Mucosa of gallbladder (tissue), 1 donor: Measurements from ENCODE around the gene CCND2. TPM values are rescaled to one million over a fixed set of nuclear protein-coding genes. Genes with fewer than 3 reads are reported as not detected.

Source experiments
- DNase-seq: peaks from one replicate; pipeline ENCODE4 v3.0.0-alpha.2; 2020; ENCODE audit warnings: low spot score
- total RNA-seq: library from RNA; stranded (reverse); gene quantifications from one replicate; pipeline ENCODE4 v1.2.1, GENCODE V29; 2021
- donor health status: DM: no; HTN: no; CAD: no.

The CCND2 gene
- total RNA-seq, 1 donor from 2014 or later: 64.1 TPM

DNA sequence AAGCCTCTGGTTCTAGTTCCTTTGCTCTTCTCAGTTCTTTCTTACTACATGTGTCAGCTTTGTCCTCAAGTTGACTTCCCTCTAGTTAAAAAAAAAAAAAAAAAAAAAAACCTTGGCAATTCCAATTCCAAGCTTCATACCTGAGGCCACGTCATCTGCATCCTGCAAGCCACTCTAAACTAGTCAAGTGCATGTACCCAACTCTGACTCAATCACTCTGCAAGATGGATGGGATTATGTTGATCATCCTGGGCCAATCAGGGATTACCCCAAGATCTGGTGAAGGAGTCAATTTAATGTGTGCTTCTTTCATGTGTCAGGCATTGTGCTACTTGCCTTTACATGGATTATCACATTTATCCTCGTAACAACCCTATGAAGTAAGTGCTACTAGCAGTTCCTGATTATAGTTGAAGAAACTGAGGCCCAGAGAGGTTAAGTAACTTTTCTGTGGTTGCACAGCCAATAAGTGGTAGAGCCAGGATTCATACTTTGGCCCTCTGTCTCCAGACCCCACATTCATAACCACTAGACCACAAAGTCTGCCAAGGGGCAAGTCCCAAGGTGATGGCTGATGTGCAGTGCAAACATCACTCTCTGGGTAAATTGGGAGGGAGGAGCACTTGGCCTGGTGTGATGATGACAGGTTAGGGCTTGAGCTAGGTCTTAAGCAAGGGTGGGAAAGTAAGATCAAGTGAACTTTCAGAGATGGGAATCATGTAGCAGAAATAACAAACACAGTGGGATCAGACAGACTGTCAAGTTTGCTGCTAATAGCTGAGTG is 17.3 kb upstream of the CCND2 start:
- no peak for DNase-seq

DNA sequence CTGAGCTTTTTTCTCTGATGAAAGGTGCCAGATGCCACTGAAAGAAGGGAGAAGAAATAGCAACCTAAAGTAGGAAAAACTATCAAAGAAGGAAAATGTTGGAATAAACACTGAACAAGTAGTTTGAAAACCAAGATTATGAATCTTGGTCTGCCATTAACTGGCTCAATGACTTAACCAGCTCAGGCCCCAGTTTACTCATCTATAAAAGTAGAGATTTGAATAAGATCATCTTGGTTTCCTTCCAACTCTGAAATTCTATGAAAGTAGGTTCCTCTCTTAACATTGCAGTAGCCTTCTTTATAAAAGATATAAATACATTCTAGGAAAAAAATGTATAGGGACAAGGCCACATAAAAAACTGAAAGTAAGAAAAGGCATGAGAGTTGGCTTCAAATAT is 16.1 kb upstream of the CCND2 start:
- DNase-seq: no peak

DNA sequence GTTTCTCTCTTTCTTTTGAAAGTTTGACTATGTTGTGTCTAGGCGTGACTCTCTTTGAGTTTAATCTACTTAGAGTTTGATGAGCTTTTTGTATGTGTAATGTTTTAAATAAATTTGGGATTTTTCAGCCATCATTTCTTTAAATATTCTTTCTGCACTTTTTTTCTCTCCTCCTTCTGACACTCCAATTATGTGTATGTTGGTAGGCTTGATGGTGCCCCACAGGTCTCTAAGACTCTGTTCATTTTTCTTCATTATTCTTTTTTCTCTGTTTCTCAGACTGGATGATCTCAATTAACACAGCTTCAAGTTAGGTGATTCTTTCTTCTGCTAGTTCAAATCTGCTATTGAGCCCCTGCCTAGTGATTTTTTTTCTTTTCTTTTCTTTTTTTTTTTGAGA is 14.5 kb upstream of the CCND2 start:
- DNase-seq: no peak

DNA sequence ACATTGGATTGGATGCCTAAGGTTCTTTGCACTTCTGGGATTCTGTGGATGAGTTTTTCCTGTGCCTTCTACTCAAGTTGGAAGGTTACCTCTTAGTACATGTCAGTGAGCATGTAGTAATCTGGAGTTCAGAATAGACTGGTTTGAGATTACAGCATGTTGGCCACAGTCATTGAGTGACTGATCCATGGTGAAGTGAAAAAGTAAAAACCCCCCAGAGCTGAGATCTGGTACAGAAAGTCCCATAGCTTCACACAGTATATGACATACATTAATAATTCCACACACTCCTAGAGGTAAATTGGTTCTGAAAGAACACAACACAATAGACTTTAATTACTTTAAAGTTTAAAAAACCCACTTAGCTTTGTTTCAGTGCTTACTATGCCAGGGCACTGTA is 11.9 kb upstream of the CCND2 start:
- no peak for DNase-seq

DNA sequence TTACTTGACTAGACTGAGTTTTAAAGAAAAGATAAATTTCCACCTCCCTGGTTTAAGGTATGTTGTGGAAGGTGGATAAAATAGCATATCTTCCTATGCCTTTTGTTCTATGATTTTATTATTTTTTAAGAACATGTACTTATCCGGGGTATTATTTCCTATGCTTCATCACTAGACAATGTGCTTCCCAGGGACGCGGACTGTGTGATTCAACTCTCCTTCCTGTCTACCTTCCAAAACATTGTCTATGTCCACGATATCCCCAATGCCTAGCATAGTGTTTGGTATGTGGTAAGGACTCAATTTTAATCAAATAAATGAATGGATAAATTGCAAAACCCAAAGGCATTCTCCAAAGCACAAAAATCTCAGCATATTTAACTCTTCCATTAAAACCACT is 8.3 kb upstream of the CCND2 start:
- DNase-seq: no peak

DNA sequence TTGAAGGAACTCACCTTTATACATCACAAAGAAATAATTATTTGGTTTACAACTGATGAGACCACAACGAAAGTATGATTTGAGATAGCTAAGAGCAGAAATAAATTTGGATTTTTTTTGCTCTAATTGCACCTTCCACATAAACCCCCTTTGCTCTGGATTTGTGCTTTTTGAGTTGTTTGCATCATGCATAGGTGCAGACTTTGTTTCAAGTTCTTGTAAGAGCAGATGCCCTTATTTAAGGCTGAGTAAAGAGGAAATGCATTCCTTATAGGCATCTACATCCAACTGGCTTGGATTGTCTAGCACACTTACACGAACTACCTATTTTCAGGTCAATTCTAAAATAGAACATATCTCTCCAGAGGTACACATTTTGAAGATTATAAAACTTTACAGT is 6.6 kb upstream of the CCND2 start:
- DNase-seq: no peak

DNA sequence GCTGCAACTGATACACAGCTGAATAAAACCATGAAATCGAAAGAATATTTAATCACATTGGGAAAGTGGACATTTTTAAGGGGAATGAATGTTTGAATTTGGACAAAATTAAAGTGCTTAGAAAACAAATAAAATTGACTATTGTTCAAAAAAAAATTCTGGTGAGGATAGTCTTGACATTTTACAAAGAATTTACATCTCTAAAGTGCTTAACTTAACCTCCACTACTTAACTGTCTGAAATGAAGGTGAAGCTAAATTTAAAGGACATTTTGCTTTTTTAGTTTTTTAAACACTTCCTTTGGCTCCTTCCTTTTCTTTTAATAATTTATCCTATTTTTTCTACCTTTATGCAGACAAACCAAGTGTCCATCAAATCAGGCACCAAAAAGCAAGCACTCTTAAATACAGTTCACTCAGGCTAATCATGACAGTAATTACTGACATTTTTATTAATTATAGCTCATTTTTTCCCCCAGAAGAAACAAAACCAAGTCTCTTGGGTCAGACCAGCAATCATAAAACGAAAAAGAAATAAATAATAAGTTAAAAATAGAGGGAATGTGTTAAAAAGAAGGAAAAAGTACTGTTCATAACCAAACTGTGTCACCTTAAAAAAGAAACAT is 5.7 kb upstream of the CCND2 start:
- DNase-seq: no peak

DNA sequence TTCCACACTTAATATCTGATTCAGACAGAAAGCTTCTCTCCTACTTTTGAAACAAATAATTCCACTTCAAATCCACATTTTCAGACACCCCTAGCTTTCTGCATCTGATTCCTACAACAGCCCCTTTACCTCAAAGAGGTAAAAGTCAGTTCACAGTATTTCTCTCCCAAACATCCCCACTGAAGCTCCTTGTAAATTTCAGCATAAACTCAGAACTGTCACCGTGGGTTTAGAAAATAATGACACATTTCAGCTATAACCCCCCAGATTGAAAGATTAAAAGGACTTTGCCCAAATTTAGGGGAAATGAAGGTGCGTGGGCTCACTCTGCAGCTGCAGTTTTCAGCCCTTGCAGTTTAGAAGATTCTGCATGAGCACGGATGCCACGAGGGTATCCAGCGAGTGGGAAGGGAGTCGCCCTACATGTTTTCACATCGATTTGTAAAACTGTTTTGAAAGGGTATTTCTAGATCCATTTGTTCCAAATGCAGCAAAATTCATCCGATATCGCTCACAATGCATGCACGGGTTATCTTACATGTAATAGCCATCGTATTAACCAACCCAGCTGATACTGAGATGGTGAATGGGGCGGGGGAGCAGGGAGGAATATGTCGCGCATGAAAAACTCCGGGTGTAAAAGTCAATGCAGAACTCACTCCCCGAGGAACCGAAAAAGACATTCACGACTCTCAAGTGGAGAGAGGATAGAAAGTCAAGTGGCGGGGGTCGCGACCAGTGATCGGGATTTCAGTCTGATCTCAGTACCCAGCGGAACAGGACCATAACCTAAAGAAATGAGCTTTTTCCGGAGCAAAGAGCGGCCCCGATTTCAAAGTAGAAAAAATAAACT is 5.0 kb upstream of the CCND2 start:
- no peak for DNase-seq

DNA sequence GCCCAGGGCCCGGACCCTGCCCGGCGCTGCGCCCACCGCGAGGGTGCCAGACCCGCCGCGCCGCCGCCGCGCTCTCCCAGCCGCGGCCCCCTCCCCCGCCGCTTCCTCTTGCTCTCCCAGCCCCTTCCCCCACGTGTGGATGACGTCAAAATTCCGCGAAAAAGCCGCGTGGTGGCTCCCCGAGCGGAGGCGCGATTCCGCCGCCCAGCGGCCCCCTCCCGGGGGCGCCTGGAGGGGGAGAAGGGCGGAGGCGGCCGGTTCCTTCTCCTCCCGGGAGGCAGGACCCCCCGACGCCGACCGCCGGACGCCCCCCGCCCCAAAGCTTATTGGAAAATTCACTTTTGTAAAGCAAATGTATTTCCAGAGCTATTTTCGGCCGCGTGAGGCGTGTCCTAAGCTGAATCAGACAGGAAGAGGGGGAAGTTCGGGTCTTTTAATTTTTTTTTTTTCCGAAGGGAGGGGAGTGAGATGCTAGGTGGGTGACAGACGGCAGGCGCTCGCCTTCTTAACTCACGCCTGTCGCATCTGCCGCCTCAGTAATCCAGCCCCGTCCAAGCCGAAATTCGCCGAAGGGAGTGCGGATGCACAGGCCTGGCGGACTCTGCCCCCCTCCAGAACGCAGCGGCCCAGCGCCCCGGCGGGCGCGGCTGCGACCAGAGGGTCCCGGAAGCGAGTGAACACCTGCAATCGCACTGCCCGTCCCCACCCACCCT is 4.1 kb upstream of the CCND2 start:
- peak; percentile 87 for DNase-seq

DNA sequence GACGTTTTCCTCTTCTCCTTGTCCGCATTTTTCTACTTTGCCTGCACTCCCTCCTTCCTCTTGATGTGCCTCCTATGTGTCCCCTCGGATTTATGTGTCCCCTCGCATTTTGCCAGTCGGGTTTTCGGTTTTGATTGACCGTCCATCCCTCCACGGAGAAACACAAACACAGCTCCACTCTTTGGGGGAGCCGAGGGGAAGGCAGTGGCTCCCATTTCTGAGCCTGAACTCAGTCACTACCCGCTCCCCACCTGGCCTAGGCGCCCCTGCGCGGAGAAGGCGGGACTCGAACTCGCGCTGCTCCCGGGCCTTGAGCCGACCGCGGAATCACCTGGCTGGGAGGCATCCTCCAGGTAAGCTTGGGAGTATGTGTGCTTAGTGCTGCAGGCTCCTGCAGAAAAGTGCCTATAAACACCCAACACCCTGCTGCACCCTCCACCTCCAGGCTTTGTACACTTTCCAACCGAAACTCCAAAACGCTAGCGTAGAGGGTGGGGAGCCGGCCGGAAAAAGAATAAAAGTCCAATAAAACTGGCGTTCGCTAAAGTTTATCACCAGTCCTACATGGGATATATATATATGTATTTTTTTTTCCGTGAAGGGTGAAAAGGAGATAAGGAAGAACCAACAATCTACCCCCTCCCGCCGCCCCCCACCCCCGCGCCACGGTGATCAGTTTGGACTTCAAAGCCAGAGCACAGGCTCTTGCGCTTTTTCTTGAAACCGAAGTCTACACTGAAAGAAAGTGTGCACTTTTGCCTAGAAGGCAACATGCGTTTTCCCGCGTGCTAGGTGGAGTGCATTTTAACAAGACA is 3.3 kb upstream of the CCND2 start:
- DNase-seq: no peak

DNA sequence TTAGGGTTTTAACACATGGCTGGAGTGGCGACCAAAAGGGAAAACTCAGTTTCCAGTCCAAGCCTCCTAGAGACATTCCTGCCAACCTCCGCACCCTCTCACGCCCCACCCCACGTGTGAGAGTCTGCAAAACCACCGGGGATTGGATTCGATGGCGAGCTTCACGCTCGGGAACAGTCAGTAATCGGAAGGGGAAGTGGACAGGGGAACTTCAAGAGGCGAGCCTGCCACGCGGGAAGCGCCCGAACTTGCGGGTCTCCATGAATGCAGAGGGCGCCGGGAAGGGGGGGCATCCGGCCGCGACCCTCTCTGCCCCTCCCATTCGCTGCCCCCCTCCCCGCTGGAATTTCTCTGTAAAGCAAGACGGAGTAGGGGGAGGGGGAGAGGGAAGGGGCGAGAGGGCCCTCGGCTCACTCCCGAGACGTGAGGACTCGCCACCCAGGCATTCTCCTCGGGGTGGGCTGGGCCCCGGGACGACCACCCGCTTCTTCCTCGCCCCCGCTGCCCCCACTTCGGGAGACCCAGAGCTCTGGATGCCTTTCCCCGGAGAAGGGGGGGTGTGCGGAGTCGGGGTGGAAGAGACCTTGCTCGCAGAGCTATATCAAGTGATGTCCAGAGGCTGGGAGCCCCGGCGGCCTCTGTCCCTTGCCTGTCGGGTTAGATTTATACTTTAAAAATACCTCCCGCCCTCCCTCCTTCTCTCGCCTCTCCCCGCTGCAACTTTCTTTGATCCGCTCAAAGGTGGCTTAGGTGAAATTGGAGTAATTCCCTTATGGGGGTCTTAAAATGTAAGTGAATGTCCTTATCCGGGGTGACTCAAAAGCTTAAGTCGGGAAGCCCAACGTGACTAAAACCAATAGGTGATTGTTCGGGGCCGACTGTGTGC is 2.5 kb upstream of the CCND2 start:
- DNase-seq: peak; percentile 47

DNA sequence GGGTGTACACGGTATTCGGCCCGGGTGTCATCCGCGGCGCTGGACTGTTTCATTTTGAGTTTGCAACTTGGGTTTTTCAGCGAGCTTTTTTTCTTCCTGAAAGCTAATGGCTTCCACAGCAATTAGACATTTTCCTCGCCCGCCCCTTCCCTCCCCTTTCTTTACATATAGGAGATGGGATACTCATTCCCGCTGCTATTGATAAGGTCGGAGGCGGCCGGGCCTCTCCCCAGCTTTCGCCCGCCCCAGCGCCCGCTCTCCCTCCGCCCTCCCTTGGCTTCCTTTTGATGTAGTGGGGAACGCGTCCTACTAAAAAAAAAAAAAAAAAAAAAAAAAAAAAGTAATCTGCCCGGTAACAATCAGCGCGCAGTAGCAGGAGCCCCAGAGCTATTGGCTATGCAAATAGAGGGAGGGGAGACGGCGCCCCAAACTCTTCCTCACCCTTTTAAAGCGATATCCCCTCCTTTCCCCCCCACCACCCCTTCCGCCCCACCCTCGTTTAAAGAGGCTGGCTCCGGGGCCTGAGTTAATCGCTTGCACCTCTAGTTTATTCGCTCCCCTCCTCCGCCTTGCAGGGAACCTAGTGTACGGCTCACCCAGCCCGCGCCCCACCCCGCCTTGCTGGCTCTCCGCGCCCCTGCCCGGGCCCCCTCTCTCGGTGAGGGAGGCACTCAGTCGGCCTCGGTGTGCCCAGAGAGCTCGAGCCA is 1.7 kb upstream of the CCND2 start:
- DNase-seq: peak; percentile 81

DNA sequence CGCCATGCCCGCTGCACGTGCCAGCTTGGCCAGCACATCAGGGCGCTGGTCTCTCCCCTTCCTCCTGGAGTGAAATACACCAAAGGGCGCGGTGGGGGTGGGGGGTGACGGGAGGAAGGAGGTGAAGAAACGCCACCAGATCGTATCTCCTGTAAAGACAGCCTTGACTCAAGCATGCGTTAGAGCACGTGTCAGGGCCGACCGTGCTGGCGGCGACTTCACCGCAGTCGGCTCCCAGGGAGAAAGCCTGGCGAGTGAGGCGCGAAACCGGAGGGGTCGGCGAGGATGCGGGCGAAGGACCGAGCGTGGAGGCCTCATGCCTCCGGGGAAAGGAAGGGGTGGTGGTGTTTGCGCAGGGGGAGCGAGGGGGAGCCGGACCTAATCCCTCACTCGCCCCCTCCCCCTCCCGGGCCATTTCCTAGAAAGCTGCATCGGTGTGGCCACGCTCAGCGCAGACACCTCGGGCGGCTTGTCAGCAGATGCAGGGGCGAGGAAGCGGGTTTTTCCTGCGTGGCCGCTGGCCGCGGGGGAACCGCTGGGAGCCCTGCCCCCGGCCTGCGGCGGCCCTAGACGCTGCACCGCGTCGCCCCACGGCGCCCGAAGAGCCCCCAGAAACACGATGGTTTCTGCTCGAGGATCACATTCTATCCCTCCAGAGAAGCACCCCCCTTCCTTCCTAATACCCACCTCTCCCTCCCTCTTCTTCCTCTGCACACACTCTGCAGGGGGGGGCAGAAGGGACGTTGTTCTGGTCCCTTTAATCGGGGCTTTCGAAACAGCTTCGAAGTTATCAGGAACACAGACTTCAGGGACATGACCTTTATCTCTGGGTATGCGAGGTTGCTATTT is 914 bp upstream of the CCND2 start:
- peak; percentile 48 for DNase-seq

DNA sequence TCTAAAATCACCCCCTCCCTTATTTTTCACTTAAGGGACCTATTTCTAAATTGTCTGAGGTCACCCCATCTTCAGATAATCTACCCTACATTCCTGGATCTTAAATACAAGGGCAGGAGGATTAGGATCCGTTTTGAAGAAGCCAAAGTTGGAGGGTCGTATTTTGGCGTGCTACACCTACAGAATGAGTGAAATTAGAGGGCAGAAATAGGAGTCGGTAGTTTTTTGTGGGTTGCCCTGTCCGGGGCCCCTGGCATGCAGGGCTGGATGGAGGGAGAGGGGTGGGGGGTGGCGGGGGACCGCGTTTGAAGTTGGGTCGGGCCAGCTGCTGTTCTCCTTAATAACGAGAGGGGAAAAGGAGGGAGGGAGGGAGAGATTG is 300 bp upstream of the CCND2 start:
- no peak for DNase-seq

DNA sequence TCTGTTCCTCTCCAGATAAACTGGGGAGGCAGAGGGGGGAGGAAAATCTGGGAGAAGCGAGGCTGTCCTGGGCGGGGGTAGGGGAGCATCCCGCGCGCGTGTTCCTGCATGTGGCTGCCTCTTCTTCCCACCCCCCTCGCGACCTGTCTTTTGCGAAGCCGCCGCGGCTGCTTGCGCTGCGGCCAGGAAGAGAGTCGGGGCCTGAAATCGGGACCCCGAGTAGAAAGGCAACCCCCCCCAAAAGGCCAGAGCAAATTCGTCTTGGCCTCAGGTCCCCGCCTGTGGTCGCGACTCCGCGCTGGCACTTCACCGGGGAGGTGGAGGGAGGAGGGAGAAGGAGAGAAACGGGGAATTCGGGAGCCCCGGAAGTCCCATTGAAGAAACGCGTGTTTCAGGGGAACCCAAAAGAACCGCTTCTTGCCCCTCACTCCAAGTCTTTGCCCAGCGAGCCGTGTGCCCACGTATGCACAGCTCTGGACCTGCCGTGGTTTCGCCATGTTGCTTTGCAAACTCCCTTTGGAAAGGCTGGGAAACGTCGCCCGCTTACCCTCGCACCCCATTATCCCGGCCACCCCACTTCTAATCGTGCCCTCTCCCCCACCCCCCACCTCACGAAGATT is 944 bp downstream of the CCND2 start:
- no peak for DNase-seq

DNA sequence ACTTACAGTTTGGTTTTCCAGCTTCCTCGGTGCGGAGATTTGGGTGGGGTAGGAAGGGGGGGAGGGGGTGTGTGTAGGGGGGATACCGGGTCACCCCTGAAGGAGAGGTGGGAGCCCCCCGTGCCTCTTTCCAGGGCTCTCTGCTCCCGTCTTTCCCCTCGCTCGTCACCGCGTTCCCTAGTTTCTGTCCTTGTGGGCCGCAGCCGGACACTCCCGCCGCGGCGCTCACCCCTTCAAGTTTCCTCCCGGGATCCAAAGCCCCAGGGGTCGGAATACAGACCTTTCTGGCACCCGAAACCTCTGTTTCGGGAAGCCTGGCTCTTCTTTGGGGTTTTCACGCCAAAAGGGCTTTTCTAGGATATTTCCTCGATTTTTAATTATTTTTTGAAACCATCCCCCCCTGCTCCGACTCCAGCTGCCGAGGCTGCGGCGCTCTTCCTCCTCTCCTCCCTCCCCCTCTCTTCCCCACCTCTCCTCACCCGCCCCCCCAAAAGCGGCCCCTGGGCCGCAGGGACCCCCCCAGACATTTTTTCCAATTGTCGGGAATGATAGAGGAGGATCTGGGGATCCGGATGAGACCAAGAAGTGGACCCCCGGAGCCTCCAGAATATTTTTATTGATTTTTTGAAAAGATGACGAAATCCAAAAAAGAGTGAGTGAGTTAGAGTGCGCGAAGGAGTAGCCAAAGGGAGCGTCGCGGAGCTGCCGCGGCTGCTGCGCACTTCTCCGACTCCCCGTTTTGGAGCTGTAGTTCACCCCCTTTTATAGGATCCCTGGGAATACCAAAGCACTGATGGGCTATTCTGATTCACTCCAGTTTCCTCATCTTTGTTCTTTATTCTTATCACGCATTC is 1.7 kb downstream of the CCND2 start:
- DNase-seq: no peak

DNA sequence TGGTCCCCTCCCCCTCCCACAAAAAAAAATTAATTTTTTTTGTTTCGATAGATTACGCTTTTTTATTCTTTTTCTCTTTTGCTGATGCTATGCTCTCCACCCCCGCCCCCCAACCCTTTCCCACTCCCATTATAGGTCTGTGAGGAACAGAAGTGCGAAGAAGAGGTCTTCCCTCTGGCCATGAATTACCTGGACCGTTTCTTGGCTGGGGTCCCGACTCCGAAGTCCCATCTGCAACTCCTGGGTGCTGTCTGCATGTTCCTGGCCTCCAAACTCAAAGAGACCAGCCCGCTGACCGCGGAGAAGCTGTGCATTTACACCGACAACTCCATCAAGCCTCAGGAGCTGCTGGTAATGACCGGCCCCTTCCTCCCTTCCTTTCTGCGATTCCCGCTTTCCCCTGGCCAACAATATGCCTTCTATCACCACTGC is 2.3 kb downstream of the CCND2 start:
- no peak for DNase-seq
